HCT116 (cell line): ENCODE data around the gene DPF1.
"Not testable (repeated sequence)": the region's sequence is repeated elsewhere in the genome, so short reads cannot be mapped to it uniquely, and the experiment has no call there.

ENCODE experiments used
- CTCF ChIP-seq, 3 experiments: fragments of 200-600 bp in 1 of 3; sonication (generic) in 1 of 3; IDR thresholded peaks in 2 of 3; conservative IDR thresholded peaks in 1 of 3; 2 replicates each; pipeline ENCODE4 v1.5.1; 2012 to 2017; ENCODE audit warnings: low read depth in 2 of 3, low read length in 2 of 3, antibody characterized with exemption in 1 of 3, borderline replicate concordance in 1 of 3, control low read depth in 1 of 3, mild to moderate bottlenecking in 1 of 3, mixed read lengths in 1 of 3, mixed run types in 1 of 3, moderate library complexity in 1 of 3; ENCODE audit not compliant: insufficient read depth in 1 of 3
- EZH2phosphoT487 ChIP-seq: fragments of 200-600 bp; IDR thresholded peaks from 2 replicates; pipeline ENCODE4 v1.6.1; 2018; ENCODE audit warnings: antibody characterized with exemption, borderline replicate concordance
- MAX ChIP-seq: IDR thresholded peaks from 2 replicates; pipeline ENCODE4 v1.6.1; 2012
- POLR2A ChIP-seq: IDR thresholded peaks from 2 replicates; pipeline ENCODE4 v1.7.0; 2011; ENCODE audit warnings: borderline replicate concordance; ENCODE audit not compliant: insufficient read depth, insufficient read length; ENCODE audit errors: extremely low read depth
- RAD21 ChIP-seq: IDR thresholded peaks from 2 replicates; pipeline ENCODE4 v1.6.1; 2012; ENCODE audit warnings: low read depth, mild to moderate bottlenecking
- SIN3A ChIP-seq: IDR thresholded peaks from 2 replicates; pipeline ENCODE4 v1.6.1; 2012; ENCODE audit warnings: low read depth
- ZBTB33 ChIP-seq: IDR thresholded peaks from 2 replicates; pipeline ENCODE4 v1.6.1; 2011; ENCODE audit warnings: mild to moderate bottlenecking, low read length, moderate library complexity; ENCODE audit not compliant: insufficient replicate concordance; ENCODE audit errors: extremely low read depth

GRCh38 chr19:38261942-38262341, 37.9 kb upstream of the DPF1 start:
- not testable (repeated sequence) for TF ChIP-seq CTCF (IDR thresholded peaks at IDR 0.05 in 2 of 3, conservative IDR thresholded peaks at IDR 0.05 in 1 of 3; ENCODE audit: borderline replicate concordance in 1 of 3, insufficient read depth in 1 of 3, low read depth in 2 of 3, low read length in 2 of 3); SIN3A; EZH2phosphoT487; MAX; ZBTB33; POLR2A; RAD21
